GM12865 (cell line): ENCODE results near the gene ADAMTS12.

ENCODE experiments used
- DNase-seq: peaks from one replicate; pipeline ENCODE4 v3.0.0; 2010; ENCODE audit warnings: low read depth
- H3K4me3 ChIP-seq: 2 replicates; pipeline ENCODE4 v1.5.1; 2011; ENCODE audit warnings: mild to moderate bottlenecking, low read depth, low read length, control low read depth
- TF ChIP-seq, protein P1 (sequence below): IDR thresholded peaks from 2 replicates; pipeline ENCODE4 v1.5.1; 2011; ENCODE audit warnings: low read length, control low read depth, low read depth, inconsistent platforms; ENCODE audit not compliant: insufficient read depth; ENCODE audit errors: missing control alignments

ADAMTS12 gene

DNA sequence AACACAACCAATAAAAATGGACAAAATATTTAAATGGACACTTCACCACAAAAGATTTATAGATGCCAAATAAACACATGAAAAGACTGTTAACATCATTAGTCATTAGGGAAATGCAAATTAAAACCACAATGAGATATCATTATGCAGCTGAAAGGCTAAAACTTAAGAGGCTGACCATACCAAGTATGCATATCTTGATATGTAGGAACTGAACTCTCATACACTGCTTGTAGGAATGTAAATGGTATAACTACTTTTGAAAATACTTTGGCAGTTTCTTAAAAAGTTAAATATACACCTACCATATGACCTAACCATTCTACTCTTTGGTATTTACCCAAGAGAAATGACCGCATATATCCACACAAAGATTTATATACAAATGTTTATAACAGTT lies 13.6 kb upstream of the ADAMTS12 start:
- TF ChIP-seq, protein P1, sequence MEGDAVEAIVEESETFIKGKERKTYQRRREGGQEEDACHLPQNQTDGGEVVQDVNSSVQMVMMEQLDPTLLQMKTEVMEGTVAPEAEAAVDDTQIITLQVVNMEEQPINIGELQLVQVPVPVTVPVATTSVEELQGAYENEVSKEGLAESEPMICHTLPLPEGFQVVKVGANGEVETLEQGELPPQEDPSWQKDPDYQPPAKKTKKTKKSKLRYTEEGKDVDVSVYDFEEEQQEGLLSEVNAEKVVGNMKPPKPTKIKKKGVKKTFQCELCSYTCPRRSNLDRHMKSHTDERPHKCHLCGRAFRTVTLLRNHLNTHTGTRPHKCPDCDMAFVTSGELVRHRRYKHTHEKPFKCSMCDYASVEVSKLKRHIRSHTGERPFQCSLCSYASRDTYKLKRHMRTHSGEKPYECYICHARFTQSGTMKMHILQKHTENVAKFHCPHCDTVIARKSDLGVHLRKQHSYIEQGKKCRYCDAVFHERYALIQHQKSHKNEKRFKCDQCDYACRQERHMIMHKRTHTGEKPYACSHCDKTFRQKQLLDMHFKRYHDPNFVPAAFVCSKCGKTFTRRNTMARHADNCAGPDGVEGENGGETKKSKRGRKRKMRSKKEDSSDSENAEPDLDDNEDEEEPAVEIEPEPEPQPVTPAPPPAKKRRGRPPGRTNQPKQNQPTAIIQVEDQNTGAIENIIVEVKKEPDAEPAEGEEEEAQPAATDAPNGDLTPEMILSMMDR, result no peak
- H3K4me3 ChIP-seq, result no peak overlapping the region
- no peak for DNase-seq

- TF ChIP-seq, protein P1, result no peak
- DNase-seq, result no peak
- no peak overlapping the region for H3K4me3 ChIP-seq
Observed at GRCh38 chr5:33903118-33903517, 11.3 kb upstream of the ADAMTS12 start.

- H3K4me3 ChIP-seq, result no peak overlapping the region
- TF ChIP-seq, protein P1, result no peak
- no peak for DNase-seq
Observed at GRCh38 chr5:33901156-33901555, 9.4 kb upstream of the ADAMTS12 start.

GRCh38 chr5:33894566-33894965 lies 2.8 kb upstream of the ADAMTS12 start:
- H3K4me3 ChIP-seq, result no peak overlapping the region
- no peak for DNase-seq
- TF ChIP-seq, protein P1, result no peak

- DNase-seq, result no peak
- no peak overlapping the region for H3K4me3 ChIP-seq
- TF ChIP-seq, protein P1, result no peak
Observed at GRCh38 chr5:33892620-33893137, 889 bp upstream of the ADAMTS12 start.

DNA sequence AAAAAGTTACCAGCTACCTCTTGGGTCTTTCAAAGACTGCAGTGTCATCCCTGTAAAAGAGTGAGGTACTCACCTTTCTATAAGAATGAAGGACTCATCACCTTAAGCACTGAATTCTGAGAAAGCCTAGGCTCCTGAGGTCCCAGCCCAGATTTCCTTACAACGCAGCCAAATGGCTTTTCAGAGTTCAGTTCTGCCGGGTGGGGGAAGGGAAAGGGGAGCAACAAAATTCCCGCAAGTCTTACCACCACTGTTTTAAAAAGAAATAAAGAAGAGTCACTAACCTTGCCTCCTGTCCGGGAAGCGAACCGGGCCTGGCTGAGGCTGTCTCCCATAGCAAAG lies 373 bp downstream of the ADAMTS12 start:
- TF ChIP-seq, protein P1, result no peak
- no peak for DNase-seq
- H3K4me3 ChIP-seq, result peak overlapping the region; percentile 42

DNA sequence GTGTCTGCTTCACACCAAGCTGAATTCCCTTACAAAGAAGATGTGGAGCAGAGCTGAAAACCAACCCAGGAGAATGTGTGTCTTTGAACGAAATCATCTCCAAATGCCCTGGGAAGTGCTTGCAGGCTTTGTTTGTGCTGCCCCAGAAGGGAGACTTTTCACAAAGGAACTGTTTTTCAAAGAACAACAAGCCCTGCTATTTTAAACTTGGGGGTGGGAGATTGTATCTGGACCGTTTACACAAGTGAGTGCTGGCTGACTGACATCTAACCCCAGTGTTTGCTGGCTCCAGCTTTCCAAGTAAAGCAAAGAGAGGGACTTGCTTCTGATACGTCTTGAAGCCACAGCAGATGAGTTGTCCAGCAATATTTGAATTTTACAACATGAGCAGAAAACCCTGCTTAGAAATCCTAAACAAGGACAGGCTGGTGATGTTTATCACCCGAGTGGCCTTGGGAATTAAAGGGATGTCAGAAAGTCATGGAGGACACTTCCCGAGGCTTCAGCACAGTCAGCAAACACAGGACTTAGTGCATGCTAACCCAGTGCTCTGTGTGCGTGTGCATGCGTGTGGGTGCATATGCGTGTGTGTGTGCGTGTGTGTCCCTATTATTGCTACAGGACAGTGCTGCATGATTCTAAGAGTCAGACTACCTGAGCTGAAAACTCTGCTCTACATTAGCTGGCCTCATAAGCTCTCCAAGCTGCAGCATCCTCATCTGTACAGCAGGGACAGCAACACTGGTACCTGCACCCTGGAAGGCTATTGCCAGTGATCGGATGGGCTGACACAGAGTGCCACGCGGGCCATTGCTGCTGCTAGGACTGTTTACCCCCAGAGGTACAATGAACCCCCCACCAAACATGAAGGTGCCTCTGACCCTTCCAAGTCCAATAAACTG lies 1.4 kb downstream of the ADAMTS12 start:
- TF ChIP-seq, protein P1, result peak; percentile 22
- DNase-seq, result peak; percentile 46
- peak overlapping the region; percentile 42 for H3K4me3 ChIP-seq
